Fibroblast of mammary gland (primary cell): Measurements from ENCODE around the gene ANAPC7.
A peak's percentile ranks its signal among the peaks of the same experiment; 100 is the strongest.
"Not testable (repeated sequence)": the region's sequence is repeated elsewhere in the genome, so short reads cannot be mapped to it uniquely, and the experiment has no call there.

Source experiments
- DNase-seq: peaks from one replicate; pipeline ENCODE4 v3.0.0-alpha.2; 2010; ENCODE audit warnings: low read depth
- H3K4me3 ChIP-seq: 2 replicates; pipeline ENCODE4 v1.5.1; 2011; ENCODE audit warnings: low read depth, mild to moderate bottlenecking, low read length, moderate library complexity; ENCODE audit not compliant: control insufficient read depth
- TF ChIP-seq, protein P1 (sequence below): conservative IDR thresholded peaks from 2 replicates; pipeline ENCODE4 v1.5.1; 2011; ENCODE audit warnings: low read depth, low read length, inconsistent platforms; ENCODE audit not compliant: control insufficient read depth, insufficient read depth

Gene ANAPC7

DNA sequence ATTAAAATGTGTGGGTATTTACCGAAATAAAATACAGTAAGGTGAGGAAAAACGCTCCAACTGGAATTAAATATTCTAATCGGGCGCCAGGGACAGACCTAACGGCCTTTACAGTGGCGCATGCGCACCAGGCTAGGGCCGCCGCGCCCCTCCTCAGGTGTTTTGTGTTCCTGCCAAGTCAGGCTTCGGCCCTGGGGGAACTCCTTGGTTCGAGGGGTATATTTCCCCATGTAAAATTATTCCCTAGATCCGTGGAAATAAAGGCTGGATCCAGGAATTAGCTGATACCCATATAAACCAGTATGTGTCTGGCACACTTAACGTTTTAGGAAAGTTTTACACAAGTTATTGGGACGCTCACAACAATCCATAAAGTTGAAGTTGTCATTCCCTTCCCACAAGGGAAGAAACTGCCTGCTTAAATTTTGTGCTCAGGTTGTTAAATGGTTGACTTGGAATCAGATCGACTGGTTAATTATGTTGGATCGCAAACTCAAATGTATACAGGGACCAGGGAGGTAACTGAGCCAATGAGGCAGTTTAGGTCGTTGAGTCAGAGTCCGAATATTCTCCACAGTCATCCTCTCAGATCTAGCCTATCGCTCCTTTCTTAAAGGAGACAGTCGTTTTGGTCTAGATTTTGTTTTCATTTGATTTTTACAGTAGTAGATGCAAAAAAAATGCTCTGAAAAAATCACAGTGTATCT lies 621 bp upstream of the ANAPC7 start:
- TF ChIP-seq, protein P1, sequence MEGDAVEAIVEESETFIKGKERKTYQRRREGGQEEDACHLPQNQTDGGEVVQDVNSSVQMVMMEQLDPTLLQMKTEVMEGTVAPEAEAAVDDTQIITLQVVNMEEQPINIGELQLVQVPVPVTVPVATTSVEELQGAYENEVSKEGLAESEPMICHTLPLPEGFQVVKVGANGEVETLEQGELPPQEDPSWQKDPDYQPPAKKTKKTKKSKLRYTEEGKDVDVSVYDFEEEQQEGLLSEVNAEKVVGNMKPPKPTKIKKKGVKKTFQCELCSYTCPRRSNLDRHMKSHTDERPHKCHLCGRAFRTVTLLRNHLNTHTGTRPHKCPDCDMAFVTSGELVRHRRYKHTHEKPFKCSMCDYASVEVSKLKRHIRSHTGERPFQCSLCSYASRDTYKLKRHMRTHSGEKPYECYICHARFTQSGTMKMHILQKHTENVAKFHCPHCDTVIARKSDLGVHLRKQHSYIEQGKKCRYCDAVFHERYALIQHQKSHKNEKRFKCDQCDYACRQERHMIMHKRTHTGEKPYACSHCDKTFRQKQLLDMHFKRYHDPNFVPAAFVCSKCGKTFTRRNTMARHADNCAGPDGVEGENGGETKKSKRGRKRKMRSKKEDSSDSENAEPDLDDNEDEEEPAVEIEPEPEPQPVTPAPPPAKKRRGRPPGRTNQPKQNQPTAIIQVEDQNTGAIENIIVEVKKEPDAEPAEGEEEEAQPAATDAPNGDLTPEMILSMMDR: no peak
- peak overlapping the region; percentile 90 for H3K4me3 ChIP-seq
- DNase-seq: peak; percentile 56

DNA sequence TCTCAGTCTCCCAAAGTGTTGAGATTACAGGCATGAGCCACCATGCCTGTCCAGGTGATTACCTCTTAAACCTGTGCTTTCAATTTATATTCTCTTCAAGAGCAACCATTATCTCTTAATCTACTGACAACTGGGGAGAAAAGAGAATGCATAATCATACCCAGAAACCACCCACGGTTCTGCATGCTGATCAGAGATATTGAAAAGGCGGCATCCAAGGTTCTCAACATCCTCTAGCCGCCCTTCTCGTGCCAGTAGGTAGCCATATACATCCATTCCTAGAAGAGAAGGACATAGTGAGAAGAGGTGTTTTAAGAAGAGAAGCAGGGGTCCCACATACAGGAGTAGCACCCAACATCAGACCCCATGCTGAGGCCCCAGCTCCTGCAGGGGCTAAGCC lies 20.8 kb downstream of the ANAPC7 start:
- TF ChIP-seq, protein P1: no peak
- H3K4me3 ChIP-seq: no peak overlapping the region
- no peak for DNase-seq

DNA sequence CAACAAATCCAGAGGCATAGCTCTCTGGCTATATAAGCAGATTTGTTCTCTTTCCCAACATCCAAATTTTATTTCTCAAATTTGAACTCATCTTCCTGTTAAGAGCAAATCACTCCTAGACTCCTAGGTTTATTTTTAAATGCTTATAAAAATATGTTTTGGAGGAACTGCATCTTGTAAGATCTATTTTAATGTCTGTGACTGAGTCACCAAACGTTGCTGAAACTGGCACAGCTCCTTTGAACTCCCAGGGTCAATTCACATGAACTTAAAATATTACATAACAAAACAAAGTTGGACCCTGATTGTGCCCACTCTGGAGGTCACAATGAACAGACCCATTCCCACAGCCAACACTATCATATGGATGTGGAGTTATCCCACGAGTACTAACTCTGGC lies 23.9 kb downstream of the ANAPC7 start:
- DNase-seq: no peak
- TF ChIP-seq, protein P1: no peak

DNA sequence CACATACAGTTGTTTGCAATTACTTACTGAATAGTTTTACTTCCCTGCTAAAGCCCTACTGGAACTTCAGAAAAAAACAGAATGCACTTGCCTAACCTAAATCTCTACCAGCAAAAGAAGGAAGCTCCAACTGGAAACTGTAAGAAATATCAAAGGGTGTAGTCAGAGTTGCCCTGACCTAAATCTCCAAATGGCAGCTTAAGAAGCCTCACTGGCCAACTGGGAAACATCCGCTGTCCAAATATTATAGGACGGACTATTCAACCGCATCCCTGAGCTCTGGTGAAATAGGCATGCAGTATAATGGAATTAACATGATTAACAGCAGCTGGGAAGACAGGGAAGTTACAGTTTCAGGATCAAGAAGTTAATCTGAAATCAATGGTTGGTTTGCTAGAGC lies 24.3 kb downstream of the ANAPC7 start:
- no peak overlapping the region for H3K4me3 ChIP-seq
- peak; percentile 49 for DNase-seq
- TF ChIP-seq, protein P1: no peak

More for the DNA sequence above, 23.9 kb downstream of the ANAPC7 start:
- no peak overlapping the region for H3K4me3 ChIP-seq

DNA sequence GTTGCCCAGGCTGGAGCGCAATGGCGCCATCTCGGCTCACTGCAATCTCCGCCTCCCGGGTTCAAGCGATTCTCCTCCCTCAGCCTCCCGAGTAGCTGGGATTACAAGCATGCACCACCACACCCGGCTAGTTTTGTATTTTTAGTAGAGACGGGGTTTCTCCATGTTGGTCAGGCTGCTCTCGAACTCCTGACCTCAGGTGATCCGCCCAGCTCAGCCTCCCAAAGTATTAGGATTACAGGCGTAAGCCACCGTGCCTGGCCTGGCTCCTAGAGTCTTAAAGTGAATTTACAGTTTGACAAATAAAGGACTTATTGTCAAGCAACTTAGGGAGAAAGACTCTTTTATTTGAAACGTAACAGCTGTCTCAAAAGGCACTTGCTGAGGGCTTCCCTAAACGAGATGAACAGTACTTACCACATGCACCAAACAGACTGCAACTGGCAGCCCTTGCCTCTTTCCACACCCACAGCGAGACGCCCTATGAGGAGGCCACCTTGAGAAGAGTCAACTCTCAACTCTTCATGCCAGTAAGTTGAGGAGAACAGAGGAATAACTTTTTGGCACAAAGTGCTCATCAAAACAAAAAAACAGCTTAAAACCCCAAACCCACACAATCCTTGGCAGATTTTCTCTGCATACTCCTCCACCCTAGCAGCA lies 25.2 kb downstream of the ANAPC7 start:
- not testable (repeated sequence) for DNase-seq, H3K4me3 ChIP-seq

DNA sequence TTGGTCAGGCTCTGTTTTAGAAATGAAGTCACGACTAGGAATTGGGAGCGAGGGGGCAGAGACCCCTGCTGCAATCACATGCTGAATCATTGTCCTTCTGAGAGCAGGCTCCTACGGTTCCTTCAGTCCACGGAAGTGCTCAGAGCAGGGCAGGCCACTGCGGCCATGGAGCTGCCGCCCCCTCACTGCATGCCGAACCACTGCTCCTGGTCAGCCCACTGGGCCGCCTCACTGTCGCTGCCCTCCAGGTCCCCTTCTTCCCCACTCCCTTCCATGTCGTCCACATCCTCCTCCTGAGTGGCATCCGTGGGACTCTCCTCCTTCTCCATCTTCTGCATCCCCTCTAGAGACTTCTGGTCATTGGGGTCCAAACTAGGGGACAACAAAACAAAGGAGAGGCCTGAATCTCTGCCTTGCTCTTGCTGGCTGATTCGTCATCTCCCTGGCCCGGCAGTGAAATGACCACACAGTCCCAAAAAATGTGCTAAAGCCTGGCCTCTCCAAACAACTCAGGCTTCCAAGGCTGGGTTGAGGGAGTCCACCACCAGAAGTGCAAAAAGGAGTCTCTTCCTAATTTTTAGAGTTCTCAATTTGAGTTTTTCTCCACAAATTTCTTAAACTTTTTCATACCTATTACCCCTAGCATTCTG lies 29.4 kb downstream of the ANAPC7 start:
- no peak overlapping the region for H3K4me3 ChIP-seq
- TF ChIP-seq, protein P1: no peak
- DNase-seq: no peak

DNA sequence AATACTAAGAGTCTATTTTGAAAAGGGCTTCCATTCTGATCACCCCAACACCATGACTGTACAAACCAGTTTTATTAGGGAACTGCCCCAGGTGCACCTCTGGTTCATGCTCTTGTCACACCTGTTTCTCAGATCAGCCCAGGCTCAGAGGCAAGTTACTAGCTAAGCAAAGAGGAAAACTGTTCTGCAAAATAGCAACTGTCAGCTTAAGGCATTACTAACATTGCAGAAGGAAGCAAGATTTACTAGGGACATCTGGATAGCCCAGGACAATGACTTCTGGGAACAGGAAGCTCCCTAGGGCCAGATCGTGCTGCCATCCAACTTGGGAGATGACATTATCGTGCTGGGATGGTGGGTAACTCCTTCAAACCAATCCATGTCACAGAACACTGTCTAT lies 30.1 kb downstream of the ANAPC7 start:
- DNase-seq: no peak
- no peak overlapping the region for H3K4me3 ChIP-seq
- TF ChIP-seq, protein P1: no peak
